HG02943 (cell line): Measurements from ENCODE around the gene TRAPPC2.
"Not testable (repeated sequence)": the region's sequence is repeated elsewhere in the genome, so short reads cannot be mapped to it uniquely, and the experiment has no call there.

Experiments used
- ATAC-seq: cut with Tn5 transposase; IDR thresholded peaks from one replicate; pipeline ENCODE4 v1.9.1; 2021; ENCODE audit warnings: mild to moderate bottlenecking, low read depth, moderate library complexity; ENCODE audit not compliant: unreplicated experiment

The TRAPPC2 gene

DNA sequence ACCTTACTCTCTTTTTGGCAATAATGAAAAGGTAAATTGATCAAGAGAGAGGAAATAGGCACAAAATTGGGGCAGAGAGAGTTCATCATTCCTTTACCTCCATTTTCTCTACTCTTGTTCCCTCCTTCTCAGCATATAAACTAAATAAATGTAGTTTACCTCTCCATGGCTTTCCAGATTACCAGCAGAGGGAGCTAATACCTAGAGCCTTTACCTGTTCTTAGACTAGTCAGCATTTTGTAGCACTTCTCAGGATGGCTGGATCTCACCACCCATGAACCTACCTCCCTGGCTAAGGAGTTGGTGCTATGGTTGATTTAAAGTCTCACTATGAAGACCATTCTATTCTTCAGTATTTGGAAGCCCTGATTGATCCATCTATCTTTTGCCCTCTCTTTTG, 15.8 kb upstream of the TRAPPC2 start:
- ATAC-seq, result peak; percentile 48

GRCh38 chrX:13748486-13748885, 14.1 kb upstream of the TRAPPC2 start:
- ATAC-seq, result no peak

DNA sequence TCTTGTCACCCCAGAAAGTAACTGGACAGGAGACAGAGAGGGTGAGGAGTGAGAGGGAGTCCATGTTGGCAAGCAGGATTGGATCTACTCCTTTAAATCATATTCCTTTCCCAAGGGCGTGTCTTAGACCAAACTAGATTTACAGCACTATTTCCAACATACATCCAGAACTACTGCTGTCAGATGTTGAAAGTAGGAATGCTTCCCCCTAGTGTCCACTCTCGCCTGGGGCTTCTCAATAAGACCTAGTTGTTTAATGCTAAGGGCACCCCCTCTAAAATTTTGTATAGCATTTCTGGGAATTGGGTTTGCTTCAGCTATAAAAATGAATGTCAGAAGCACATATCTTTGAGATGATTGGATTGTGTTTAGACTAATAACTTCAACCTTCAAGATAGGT, 13.4 kb upstream of the TRAPPC2 start:
- no peak for ATAC-seq

DNA sequence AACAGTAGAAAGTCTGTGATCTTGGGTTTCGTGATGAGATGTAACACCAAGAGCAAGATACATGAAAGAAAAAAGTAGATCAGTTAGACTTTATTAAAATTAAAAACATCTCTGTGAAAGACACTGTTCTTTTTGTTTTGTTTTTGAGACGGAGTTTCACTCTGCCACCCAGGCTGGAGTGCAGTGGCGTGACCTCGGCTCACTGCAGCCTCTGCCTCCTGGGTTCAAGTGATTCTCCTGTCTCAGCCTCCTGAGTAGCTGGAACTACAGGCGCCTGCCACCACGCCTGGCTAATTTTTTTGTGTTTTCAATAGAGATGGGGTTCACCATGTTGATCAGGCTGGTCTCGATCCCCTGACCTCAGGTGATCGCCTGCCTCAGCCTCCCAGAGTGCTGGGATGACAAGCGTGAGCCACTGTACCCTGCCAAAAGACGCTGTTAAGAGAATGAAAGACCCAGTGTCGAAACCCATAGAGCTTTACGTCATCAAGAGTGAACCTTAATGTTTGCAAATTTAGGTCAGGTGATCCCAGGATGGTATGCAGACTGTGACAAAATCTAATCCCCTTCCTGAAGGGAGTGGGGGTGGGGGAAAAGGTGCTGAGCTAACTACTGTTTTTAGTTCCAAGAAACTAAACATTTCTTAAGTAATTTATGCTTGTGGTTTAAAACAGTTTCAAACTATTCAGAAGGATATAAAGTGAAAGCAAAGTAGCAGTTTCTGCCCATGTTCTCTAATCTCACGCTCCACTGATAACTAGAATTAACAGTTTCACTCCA, 8.2 kb upstream of the TRAPPC2 start:
- ATAC-seq, result peak; percentile 89

GRCh38 chrX:13741695-13742094, 7.3 kb upstream of the TRAPPC2 start:
- ATAC-seq, result no peak

DNA sequence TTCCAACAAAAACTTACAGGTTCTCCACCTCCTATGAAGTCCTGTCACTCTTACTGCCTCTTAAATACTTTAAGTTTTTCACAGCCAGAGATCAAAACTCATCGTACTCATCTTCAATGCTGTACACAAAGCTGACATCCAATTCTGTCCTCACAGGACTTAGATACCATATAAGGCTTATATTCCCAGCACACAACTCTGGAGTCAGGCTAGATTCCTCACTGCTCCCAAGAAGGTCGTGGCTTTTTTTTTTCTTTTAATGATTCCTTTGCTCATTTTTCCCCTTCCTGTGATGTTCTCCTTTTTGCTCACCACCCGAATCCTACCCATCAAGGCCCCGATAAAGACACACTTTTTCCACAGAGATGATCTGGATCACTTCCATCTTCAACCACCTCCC, 914 bp downstream of the TRAPPC2 start:
- no peak for ATAC-seq

GRCh38 chrX:13732246-13733067, 2.0 kb downstream of the TRAPPC2 start:
- no peak for ATAC-seq

GRCh38 chrX:13730523-13730922, 3.9 kb downstream of the TRAPPC2 start:
- ATAC-seq, result not testable (repeated sequence)

DNA sequence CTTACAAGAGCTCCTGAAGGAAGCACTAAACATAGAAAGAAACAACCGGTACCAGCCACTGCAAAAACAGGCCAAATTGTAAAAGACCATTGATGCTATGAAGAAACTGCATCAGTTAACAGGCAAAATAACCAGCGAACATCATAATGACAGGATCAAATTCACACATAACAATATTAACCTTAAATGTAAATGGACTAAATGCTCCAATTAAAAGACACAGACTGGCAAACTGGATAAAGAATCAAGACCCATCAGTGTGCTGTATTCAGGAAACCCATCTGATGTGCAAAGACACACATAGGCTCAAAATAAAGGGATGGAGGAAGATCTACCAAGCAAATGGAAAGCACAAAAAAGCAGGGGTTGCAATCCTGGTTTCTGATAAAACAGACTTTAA, 7.8 kb downstream of the TRAPPC2 start:
- ATAC-seq, result not testable (repeated sequence)

DNA sequence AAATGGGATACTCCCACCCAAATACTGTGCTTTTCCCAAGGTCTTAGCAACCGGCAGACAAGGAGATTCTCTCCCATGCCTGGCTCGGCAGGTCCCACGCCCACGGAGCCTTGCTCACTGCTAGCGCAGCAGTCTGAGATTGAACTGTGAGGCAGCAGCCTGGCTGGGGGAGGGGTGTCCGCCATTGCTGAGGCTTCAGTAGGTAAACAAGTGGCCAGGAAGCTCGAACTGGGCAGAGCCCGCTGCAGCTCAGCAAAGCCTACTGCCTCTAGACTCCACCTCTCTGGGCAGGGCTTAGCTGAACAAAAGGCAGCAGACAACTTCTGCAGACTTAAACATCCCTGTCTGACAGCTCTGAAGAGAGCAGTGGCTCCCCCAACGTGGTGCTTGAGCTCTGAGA, 9.5 kb downstream of the TRAPPC2 start:
- ATAC-seq, result not testable (repeated sequence)

DNA sequence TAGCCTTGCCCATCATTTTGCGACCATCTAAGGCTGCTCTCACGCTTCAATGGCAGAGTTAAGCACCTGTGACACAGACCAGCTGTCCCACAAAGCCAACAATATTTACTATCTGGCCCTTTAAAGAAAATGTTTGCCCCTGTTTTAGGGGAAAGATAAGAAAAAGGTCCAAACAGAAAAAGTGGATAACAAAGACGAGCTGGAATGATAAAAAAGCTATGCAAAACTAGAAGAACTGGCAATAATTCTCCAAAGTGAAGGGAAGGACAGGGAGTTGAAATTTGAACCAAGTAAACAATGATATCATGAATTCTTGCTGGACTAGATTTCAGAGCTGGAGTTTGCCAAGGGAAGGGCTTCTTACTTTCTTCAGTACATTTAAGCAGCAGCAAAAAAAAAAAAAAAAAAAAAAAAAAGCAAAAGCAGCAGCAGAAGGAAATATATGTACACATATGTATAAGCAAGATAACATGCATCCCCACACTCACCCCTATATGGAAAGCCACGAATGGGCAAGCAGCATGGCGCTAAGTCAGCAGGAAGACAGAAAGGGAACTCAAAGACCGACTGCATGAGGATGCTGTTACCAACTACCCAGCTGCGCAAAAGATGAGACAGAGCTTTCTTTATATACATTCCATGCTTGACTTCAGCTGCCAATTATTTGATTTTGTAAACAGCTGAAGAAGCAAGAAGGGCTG, 12.5 kb downstream of the TRAPPC2 start:
- no peak for ATAC-seq

- ATAC-seq, result no peak
These were observed 13.0 kb downstream of the TRAPPC2 start for GRCh38 chrX:13721371-13721770.

DNA sequence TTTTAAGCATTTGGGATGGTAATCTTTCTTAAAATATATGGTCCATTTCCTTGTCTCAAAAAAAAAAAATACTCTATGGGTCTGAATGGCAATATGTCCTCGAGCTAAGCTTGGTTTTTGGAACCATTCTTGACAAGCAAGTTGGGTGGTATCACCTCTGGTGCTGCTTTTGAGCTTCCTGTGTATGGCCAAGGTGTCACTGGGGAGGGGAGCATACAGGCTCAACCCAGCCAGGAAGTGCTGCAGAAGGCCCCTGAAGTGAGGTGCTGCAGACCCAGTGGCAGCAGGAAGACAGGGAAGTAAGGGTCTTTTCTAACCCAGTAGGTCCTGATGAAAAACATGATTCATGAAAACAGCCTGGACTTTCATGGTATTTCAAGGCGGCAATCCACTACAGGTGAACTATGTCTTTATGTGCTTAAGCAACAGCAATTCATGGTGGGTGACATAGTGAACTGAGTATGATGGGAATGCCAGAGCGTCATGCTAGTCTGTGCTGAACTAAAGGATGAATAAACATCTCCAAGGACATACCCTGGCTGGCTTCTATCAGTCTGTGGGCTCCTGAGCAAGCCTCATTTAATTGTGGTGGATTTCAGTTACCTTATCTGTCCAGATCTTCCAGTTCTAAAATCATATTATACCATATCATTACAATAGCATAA, 15.1 kb downstream of the TRAPPC2 start:
- ATAC-seq, result no peak

DNA sequence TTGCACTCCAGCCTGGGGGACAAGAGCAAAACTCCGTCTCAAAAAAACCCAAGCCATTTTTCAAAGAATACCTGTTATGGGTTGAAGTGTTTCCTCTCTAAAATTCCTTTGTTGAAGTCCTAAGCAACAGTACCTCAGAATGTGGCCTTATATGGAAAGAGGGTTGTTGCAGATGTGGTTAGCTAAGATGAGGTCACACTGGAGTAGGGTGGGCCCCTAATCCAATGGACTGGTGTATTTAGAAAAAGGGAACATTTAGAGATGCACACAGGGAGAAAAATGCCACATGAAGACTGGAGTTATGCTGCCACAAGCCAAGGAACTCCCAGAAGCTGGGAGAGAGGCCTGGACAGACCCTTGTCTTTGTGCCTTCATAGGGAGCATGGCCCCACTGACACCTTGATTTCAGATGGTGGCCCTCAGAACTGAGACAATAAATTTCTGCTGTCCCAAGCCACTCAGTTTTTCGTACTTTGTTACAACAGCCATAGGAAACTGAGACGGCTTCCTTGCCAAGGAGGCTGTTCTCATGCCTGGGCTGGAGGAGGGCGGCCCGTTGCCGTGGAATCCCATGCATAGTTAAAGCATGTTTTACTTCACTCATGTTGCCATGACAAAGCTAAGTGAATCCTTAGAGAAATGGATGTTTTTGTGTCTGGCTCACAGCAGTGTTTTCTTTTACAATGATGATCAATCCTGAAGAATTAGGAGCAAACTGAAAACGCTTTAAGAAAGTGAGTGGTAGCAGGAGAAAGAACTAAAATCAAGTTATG, 16.5 kb downstream of the TRAPPC2 start:
- ATAC-seq, result no peak

DNA sequence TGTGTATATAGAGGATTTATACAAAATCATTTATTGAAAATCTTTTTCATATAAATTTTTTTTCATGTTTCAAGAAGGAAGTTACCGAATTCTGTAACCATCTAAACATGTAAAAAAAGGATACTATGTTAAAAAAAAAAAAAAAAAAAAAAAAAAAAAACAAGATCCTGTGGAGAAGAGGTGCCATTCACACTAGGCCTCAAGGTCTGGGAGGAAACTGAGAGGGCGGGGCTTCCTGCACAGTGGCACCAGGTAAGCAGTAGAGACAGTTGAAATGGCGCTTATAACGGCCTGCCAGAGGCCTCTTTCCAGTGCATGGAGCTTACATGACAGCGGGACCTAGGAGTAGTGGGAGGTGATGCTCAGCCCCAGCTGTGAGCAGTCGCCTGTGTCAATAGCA, 17.5 kb downstream of the TRAPPC2 start:
- ATAC-seq, result no peak

DNA sequence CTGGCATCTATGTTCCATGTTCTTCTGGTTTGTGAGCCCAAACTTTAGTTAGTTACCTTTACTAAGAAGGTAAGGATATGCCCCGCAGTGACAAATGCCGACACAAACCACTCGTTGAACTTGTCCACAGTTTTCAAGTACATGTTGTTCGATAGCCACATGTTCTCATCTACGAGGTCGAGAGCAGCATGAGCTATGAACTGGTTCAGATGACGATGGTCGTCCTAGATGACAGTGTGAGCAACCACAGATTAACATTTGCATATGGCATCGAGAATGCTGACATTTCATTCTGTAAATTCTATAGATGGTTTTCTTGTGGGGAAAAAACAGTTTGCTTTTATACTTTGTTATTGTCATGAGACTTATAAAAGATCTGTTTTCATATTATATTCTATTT, 18.0 kb downstream of the TRAPPC2 start:
- ATAC-seq, result no peak

DNA sequence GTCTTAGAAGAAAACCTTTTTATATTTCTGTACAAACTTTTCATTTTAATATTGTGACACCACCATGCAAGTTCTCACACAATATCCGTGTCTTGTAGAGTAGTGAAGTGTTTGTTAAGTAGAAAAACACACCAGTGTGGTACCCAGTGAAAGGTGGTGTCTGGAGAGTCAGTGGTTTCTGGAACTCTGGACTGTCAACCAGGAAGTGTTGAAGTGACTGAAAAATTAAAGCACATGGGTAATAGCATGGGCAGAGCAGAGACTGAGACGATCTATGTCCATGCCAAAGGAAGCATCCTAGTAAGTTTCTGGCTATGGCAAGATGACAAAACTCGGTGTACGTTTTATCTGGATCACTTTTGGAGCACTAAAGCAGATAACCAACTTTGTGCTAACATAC, 23.3 kb downstream of the TRAPPC2 start:
- ATAC-seq, result no peak

- no peak for ATAC-seq
These were observed 30.8 kb downstream of the TRAPPC2 start for GRCh38 chrX:13703589-13703988.

DNA sequence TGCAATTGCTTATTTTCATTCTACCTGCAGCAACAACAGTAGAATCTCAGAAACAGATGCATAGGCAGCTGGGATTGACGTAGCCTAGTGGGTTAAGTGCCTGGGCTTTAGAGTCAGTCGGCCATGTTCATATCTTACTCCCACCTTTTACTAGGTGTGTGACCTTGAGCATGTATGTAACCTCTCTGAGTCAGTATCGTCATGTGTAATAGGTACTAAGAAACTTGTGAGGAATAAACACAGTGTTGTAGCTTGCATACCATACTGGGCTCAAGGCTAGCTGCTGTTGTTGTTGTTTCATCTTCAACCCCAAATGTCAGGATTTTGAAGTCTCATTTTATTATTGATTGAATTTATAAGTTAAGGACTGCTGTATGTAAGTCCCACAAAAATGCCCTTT, 31.3 kb downstream of the TRAPPC2 start:
- ATAC-seq, result no peak
